Measurements from ENCODE around the gene NAPB.
A peak's percentile ranks its signal among the peaks of the same experiment; 100 is the strongest.
"Not testable (repeated sequence)": the region's sequence is repeated elsewhere in the genome, so short reads cannot be mapped to it uniquely, and the experiment has no call there.

NAPB gene

GRCh38 chr20:23420943-23421931 is at the start of gene NAPB:
NAPB (minus strand) TSS chr20:23421488; CDS start chr20:23421402, 86 bp downstream.
- peak; percentile 91 for DNase-seq

GRCh38 chr20:23466961-23467360 is 45.7 kb upstream of the NAPB start:
- not testable (repeated sequence) for DNase-seq

GRCh38 chr20:23461180-23461579 is 39.9 kb upstream of the NAPB start:
- no peak for DNase-seq

GRCh38 chr20:23459461-23460150 is 38.3 kb upstream of the NAPB start:
- DNase-seq: no peak

- DNase-seq: no peak
Observed at GRCh38 chr20:23456873-23457272, 35.6 kb upstream of the NAPB start.

- DNase-seq: no peak
Observed at GRCh38 chr20:23456409-23456808, 35.1 kb upstream of the NAPB start.

- DNase-seq: no peak
Observed at GRCh38 chr20:23455639-23456038, 34.4 kb upstream of the NAPB start.

GRCh38 chr20:23454816-23455215 is 33.5 kb upstream of the NAPB start:
- no peak for DNase-seq

- DNase-seq: no peak
Observed at GRCh38 chr20:23453549-23454543, 32.6 kb upstream of the NAPB start.

- DNase-seq: no peak
Observed at GRCh38 chr20:23452776-23453175, 31.5 kb upstream of the NAPB start, which contains the start of gene CST11. CST11 (minus strand) TSS chr20:23452876; CDS start chr20:23452811, 65 bp downstream.

GRCh38 chr20:23451956-23452487 is 30.7 kb upstream of the NAPB start:
- no peak for DNase-seq

GRCh38 chr20:23450877-23451276 is 29.6 kb upstream of the NAPB start:
- no peak for DNase-seq

GRCh38 chr20:23449421-23449820 is 28.1 kb upstream of the NAPB start:
- no peak for DNase-seq

- DNase-seq: no peak
Observed at GRCh38 chr20:23448167-23448566, 26.9 kb upstream of the NAPB start.

- peak in 1 of 2 experiments; percentile 7 for DNase-seq
Observed at GRCh38 chr20:23446505-23446904, 25.2 kb upstream of the NAPB start.

- DNase-seq: no peak
Observed at GRCh38 chr20:23445596-23446217, 24.4 kb upstream of the NAPB start.

GRCh38 chr20:23444859-23445258 is 23.6 kb upstream of the NAPB start:
- no peak for DNase-seq

- no peak for DNase-seq
Observed at GRCh38 chr20:23442436-23442835, 21.1 kb upstream of the NAPB start.

GRCh38 chr20:23441850-23442313 is 20.6 kb upstream of the NAPB start:
- DNase-seq: peak; percentile 36 to 41

- DNase-seq: no peak
Observed at GRCh38 chr20:23440004-23440403, 18.7 kb upstream of the NAPB start.

- no peak for DNase-seq
Observed at GRCh38 chr20:23438661-23439060, 17.4 kb upstream of the NAPB start.
